HG02870 (cell line): ENCODE measurements around the gene CELF2.
"Not testable (repeated sequence)": the region's sequence is repeated elsewhere in the genome, so short reads cannot be mapped to it uniquely, and the experiment has no call there.

Experiments used
- ATAC-seq: cut with Tn5 transposase; IDR thresholded peaks from one replicate; pipeline ENCODE4 v1.9.1; 2021; ENCODE audit warnings: mild to moderate bottlenecking, moderate library complexity; ENCODE audit not compliant: unreplicated experiment

CELF2 gene

DNA sequence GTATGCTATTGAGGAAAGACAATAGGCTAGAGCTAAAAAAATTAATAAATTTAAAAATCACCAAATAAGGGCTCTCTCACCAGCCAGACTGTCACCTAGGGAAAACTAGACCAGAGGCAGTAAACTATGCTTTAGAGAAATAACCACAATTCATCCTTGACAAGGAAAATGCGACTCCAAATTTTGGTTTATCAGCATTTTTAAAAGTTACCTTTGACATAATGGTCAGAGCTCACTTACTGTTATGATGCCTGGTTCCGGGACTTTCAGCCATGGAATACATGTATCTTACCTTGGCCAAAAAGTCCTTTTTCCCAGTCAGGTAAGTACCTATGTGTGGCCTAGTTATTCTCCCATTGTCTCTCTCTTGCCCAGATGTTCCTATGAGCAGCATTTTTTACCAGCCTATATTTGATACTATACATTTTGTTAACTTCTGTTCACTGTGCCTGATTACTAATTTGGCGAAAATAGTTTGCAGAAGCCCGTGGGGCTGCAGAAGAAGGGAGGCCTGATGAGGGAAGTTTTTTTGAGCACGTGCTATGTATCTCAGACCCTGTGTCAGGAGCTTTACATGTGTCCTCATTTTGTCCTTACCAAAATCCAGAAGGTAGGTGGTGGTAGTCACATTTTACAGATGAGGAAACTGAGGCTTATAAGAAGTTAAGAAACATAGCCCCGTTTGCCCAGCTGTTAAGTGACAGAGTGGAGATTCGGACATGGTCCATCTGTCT lies 149.7 kb downstream of the CELF2 start:
- no peak for ATAC-seq

DNA sequence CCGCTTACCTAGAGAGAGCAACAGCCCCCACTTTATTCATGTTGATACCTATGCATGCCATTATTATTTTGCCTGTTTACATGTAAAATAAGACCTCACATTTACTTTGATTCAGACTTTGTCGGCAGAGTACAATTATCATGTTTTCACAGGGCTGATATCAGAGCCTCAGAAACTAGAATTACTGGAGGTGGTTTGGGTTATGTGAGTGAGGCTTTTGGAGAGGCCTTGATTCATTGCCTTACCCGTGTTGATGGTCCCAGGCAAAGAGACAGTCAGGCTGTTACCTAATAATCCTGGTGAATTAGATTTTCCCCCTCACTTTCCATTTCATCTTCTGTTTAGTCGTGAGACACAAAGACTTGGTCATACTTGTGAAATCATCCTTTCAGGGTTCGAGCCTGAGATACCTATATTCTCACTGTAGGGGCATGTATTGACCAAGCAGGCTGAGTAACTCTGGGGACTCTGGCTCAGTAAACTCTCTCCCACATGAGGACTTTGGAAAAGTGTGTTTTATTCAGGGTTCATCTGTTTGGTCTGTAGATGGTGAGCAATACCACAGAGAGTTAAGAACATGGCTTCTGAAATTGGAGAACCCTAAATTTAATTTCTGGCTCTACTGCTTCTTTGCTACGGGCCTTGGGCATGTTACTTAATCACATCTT lies 150.9 kb downstream of the CELF2 start:
- no peak for ATAC-seq

DNA sequence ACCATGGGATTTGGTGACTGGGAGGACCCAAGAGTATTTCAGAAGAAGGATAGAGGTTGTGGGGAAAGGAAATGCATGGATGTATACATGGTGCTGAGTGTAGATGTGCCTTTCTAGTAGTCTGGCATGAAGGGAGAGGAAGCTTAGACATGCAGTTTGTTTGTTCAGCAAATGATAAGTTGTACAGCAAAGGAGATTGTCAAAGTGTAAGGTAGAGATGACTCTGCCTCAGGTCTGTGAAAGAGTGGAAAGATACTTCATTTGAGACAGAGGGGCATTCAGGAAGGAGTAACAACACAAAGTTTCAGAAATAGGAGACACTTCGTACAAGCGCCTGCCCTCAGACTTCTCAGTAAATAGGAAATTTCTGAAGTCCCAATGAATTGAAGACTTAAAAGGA lies 152.3 kb downstream of the CELF2 start:
- no peak for ATAC-seq

DNA sequence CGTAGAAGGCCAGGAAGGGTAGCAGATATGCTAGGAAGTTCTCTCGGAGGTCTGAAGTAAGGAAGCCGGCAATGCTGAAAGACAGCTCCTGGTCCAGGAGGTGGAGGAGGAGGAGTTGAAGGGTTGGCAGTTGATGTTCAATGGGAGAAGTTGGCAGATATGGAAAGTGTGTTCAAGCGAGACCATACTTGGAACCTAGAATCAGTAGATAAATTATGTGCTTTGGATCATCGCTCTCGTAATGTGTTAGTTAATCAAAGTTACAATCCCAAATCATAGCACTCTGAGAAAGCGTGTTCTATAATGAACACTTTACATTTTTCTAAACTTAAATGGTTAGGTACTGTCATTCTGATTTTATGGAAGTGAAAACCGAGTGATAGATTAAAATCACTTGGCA lies 152.9 kb downstream of the CELF2 start:
- no peak for ATAC-seq

DNA sequence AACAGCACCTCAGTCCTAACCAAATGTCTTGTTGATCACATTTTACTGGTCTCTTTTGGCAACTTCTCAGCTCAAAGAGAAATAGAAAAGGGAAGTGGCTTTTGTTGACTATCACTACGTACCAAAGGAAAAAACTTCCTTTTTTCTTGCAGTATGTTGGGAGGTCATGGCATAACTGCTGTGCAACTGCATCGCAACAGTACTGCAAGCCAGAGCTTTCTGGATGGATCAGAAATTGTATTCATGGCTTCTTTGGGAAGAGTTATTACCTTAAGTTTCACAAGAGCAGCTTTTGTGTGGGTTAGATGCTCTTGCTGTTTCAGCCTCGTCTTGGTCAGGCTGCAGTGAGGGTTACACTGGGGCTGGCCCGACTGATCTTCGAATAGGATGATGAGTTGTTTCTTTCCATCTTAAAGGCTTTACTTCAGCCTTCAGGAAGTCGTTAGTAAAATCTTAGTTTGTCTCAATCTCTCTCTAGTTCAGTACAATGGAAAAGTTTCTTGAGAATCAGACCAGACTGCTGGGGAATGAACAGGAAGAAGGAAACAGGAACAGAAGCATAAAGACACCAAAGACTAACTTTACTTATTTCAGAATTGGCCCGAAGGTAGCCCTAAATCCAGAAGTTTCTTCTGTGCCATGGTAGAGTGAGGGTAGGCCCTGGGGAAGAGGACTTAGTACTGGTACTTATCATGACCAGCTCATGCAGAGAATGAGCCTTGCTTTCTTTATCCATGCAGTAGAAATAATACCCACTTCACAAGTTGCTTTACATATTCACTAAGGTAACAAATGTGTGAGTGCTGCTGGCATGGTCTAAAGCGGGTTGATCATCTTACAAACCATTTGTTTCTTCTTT lies 153.6 kb downstream of the CELF2 start:
- peak; percentile 52 for ATAC-seq

DNA sequence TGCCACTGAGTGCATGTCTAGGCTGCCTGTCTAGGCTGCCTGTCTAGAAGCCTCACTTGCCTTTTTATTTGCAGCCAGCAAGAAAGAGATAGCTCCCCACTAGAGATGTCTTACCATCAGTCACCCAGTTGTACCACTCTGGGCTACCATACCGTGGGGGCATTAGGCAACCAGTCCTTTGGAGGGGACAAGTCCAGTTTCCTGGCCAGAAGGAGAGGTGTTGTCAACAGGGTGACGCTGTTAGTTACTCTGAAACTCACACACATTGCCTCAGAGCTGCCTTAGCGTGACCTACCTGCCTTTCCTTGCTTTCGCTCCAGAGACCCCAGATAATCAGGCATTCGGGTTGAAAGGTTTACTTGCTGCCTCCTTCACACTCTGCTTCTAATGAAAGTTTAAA lies 155.4 kb downstream of the CELF2 start:
- no peak for ATAC-seq

DNA sequence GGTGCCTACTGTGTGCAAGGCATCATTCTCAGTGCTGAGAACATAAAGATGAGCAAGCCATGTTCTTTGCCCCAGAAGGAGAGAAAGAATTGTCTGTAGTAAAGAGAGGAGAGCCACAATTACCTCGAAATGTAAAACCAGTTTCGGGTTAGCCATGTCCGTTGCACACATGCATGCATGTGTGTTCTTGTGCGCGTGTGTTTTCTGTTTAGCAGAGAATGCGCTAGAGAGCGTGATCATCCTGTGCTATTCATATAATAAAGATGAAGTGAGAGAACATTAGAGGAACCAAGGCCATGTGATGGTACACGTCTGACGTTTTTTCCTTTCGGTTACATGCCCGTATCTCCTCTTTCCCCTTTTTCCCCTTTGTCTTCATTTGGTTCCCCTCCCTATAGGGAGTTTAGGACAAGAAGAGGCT lies 158.2 kb downstream of the CELF2 start:
- ATAC-seq: peak; percentile 38

DNA sequence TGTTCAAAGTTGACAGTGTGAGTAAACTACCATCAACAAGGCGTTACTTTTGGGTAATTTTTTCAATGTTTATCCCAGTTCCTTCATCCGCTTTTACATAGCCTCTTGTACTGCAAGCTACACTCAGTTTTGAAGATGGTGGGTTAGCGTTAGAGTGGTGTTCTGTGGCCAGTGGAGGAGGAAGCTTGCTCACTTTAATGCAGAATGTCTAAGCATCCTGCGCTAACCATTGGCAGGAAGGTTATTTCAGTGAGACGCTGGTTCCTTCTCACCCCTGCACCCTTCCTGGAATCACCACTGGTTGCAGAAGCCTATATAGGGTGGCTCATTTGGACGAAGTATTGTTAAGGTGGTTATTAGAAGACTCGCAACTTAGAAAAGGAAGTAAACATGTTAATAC lies 159.1 kb downstream of the CELF2 start:
- no peak for ATAC-seq

DNA sequence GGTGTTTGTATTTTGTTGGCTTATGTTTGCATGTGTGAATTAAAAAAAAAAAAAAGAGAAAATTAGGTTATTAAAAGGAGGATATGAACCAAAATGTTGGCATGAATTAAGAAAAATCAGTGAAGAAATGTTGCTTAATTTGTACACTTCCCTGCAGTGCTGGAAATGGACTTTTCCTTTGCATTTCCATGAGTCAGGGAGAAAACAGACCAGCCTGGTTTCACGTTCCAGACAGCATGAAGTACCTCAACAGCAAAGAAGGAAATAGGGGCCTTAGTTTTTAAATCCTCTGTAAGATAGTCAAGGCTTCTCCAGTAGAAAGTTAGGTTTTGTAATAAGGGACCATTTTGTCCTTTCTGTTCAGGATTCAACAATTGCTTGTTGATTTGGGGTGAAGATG lies 159.7 kb downstream of the CELF2 start:
- ATAC-seq: no peak

DNA sequence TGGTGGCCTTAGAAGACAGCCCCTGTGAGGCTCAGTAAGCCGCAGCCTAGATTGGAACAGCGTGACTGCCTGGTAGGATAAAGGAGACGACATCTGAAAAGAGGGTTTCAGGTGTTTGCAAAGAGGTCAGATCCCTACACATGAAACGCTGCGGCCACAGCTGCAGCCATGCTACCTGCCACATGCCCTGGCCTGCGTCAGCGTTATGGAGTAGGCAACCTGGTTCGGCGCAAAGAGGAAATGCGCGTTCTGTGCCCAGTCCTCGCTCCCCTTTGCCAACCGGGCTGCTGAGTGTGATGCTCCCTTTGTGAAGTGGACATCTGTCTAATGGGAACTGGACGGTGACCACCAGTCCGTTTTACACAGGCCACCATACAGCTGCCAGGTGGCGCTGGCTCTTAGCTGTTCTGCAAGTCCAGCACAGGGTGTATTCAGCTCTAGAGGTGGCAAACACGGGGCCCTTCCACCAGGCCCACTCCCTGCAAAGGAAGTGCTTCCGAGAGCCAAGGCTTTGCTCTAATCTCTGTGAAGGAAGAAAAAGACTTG lies 160.3 kb downstream of the CELF2 start:
- ATAC-seq: no peak

DNA sequence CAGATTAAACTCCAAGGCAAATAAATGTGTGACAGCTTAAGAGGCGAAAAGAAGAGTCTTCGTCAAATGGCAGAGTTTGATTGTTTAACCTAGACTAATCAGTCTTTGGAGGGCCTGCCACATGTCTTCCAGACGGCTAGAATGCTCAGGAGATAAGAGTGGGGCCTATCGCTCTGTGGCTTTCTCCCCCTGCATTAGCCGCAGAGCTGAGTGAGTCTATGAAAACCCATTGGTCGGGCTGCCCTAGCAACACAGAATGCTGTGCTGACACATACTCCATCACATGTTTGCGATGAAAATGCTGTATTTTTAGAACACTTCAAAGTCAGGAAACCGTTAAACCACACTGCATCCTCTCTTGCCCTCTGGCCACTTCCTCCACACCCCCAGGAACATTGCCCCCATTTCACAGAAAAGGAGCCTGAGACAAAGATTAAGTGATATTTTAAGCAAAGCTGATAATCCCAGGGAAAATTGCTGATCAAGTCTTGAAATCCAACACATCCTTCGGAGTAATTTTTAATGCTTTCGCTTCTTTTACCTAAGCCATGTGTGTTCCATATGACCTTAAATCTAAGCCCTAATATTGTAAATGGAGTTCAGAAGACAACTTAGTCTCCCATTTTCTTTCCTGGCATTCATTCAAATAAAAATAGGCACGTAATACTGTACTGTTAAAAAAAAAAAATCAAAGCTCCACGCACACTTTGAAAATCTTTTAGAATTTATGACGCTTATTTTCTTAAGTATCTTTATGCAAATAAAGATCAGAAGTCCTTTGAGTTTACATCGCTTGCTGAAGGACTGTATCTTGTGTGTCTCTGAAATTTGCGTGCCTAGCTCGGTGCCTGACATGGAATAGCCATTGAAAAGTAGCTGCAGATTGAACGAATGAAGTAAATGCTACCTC lies 161.2 kb downstream of the CELF2 start:
- peak; percentile 69 for ATAC-seq

DNA sequence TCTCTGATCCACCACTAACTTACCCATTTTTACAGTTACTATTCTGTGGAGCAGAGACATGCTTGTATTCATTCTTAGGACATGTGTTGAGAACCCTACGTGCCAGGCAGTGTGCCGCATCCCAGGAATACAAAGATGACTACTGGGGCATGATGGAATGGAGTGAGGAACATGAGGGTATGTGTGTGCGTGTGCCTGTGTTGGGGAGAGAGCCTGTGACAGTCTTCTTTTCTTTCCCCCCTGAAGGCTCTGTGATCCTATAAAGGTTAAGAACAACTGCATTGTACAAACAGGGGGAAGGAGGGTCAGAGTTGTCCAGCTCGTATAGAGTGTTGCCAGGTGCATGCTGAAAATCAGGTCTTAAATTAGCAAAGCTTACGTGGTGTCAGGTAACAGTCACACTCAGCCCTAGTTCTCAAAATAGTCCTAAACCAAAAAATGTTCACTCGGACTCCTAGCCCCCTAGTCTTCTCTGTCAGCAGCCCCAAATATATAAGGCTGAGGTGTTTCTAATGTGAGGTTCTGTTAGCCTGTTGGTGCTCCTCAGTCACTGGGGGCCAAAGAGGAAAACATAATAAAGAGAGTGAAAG lies 161.9 kb downstream of the CELF2 start:
- no peak for ATAC-seq

DNA sequence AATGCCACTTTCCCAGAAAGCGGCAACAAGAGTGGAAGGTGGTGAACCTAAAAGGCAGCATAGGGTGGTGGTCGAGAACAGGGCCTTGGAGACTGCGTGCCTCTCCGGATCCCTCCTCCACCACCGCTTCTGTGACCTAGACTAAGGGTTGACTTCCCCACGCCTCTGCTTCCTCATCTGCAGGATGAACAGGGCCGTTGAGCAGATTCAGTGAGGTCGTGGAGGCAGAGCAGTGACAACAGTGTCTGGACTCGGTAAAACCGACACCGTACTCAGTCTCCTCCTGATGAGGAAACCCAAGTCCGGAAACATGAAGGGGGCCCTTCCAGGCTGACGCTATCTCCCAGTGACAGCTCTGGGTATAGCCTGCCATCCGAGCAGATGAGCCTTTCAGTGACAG lies 162.6 kb downstream of the CELF2 start:
- ATAC-seq: peak; percentile 23

DNA sequence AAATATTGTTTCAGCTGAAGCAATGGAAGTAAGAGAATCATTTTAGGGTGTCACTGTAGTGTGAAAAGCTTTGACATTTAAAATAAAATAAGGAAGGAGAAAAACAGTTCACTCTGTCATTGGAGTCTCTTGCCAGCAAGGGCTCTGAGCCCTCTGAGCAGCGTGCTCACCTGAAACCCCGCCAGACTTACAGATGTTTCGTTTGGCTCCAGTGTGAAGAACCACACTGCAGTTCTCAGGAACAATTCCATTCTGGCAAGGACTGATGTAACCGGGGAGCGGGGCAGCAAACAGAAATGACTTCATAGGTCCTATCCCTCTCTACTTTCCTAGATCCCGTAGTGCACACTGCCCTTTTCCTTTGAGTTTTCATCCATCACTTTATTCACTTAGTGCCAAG lies 164.3 kb downstream of the CELF2 start:
- no peak for ATAC-seq

DNA sequence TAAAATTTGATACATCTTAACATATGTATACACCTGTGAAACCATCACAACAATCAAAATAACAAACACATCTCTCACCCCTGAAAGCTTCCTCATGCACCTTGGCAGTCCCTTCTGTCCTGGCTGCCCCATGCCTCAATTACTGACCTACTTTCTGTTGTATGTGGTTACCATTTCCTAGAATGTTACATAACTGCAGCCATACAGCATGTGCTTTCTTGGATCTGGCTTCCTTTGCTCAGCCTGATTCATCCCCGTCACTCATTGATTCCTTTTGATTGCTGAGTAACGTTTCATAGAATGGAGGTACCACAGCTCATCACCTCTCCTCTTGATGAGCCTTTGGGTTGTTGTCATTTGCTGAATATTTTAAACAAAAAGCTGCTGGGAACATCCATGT lies 165.3 kb downstream of the CELF2 start:
- no peak for ATAC-seq

DNA sequence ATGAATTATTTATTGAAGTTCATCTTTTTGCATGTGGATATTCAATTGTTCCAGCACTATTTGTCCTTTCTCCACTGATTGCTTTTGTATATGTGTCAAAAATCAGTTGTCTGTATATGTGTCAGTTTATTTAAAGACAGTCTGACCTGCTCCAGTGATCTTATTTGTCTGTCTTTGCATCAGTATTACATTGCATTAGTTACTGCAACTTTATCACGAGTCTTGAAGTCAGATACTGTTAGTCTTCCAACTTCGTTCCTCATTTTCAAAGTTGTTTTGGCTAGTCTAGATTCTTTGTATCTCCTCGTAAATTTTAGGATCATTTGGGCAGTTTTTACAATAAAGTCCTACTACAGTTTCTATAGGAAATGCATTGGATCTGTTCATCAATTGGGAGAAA lies 166.4 kb downstream of the CELF2 start:
- no peak for ATAC-seq

DNA sequence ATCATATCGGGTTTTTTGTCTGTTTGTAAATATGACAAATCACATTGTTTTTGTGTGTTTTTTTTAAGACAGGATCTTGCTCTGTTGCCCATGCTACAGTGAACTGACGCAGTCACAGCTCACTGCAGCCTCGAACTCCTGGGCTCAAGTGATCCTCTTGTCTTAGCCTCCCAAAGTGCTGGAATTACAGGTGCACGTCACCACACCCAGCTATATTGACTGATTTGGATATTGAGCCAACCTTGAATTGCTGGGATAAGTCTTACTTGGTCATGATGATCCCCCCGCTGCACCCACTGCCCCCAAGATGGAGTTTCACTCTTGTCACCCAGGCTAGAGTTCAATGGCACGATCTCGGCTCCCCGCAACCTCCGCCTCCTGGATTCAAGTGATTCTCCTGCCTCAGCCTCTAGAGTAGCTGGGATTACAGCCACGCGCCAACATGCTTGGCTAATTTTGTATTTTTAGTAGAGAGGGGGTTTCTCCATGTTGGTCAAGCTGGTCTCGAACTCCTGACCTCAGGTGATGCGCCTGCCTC lies 167.5 kb downstream of the CELF2 start:
- not testable (repeated sequence) for ATAC-seq

DNA sequence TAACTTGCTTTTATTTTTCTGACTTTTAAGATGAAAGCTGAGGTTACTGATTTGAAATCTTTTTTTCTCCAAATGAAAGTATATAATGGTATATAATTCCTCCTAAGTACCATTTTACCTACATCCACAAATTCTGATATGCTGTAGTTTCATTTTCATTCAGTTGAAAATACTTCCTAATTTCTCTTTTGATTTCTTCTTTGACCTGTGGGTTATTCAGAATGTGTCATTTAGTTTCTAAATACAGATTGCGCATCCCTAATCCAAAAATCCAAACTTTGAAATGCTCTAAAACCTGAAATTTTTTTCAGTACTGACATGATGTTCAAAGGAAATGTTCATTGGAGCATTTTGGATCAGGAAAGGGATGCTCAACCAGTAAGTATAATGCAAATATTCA lies 168.7 kb downstream of the CELF2 start:
- no peak for ATAC-seq

DNA sequence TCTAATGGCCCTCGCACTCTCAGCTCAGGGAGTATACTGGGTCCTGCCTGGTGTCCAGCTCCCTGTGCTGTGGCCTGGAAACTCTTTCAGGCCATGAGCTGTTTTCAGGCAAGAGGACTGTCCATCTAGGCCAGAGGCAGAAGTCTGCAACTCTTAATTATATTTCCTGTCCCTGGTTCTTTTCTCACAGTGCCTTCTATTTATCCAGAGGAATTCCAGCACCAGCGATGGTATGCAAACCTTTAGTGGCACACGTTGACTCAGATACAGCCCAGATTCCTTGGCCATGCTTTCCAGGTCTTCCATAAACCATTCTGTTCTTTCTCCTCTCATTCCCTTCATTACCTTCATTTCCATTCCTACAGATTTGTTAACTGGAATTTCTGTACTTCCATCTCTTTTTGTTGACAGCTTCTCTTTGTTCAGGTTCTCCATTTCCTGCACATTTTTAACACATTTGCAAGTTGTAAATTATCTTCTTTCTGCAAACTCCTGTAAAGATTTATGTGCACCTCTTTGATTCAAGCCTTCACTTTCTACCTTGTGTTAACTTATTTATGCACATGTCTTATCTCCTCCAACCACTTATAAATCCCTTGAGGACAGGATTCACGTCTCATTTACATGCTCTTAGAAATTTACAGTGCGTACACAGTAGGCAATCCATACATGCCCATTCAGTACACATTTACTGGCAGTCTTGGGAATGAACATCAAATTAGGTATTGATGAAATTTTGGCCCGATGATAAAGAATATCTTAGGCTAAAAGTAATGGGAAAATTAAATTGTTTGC lies 172.1 kb downstream of the CELF2 start:
- ATAC-seq: no peak
